SU-DHL-6 (cell line): Measurements from ENCODE around the gene PLB1.

Experiments used
- H2AFZ ChIP-seq: fragments of 200-600 bp; sonication (generic); 2 replicates; pipeline ENCODE4 v1.6.1; 2014; ENCODE audit warnings: low read depth, mild to moderate bottlenecking, moderate library complexity, mixed read lengths, antibody characterized with exemption, low read length; ENCODE audit not compliant: severe bottlenecking
- H3F3A ChIP-seq: fragments of 200-600 bp; shearing (Covaris generic); 2 replicates; pipeline ENCODE4 v1.6.0; 2016; ENCODE audit warnings: antibody characterized with exemption, mild to moderate bottlenecking; ENCODE audit not compliant: insufficient read depth
- H3K27ac ChIP-seq: fragments of 200-600 bp; sonication (generic); 2 replicates; pipeline ENCODE4 v1.5.1; 2016; ENCODE audit warnings: low read depth, mild to moderate bottlenecking, low read length, moderate library complexity, mixed read lengths
- H3K27me3 ChIP-seq: fragments of 200-600 bp; sonication (generic), shearing (Covaris generic); 2 replicates; pipeline ENCODE4 v1.6.0; 2014; ENCODE audit warnings: mild to moderate bottlenecking, low read length
- H3K36me3 ChIP-seq: fragments of 200-600 bp; sonication (generic); 2 replicates; pipeline ENCODE4 v1.6.1; 2014; ENCODE audit warnings: mild to moderate bottlenecking, low read length, mixed read lengths
- H3K4me2 ChIP-seq: fragments of 300-600, 200-600 bp; shearing (Covaris generic), sonication (generic); 2 replicates; pipeline ENCODE4 v1.6.0; 2014; ENCODE audit warnings: low read length, low read depth, mild to moderate bottlenecking; ENCODE audit not compliant: poor library complexity, severe bottlenecking
- H3K4me3 ChIP-seq: fragments of 200-600 bp; sonication (generic); 2 replicates; pipeline ENCODE4 v1.5.1; 2014; ENCODE audit warnings: antibody characterized with exemption, low read length, mild to moderate bottlenecking, mixed read lengths; ENCODE audit not compliant: insufficient read depth, poor library complexity, severe bottlenecking
- H3K79me2 ChIP-seq: fragments of 200-600 bp; sonication (generic); 2 replicates; pipeline ENCODE4 v1.6.1; 2014; ENCODE audit warnings: mild to moderate bottlenecking, low read length, moderate library complexity; ENCODE audit not compliant: insufficient read depth
- H3K9ac ChIP-seq: fragments of 200-600 bp; sonication (generic); 2 replicates; pipeline ENCODE4 v1.7.0; 2014; ENCODE audit warnings: mild to moderate bottlenecking, low read length
- H3K9me2 ChIP-seq: fragments of 200-600 bp; sonication (generic); replicated peaks from 2 replicates; pipeline ENCODE4 v1.6.1; 2014; ENCODE audit warnings: low read length; ENCODE audit not compliant: insufficient read depth
- H3K9me3 ChIP-seq: fragments of 200-600 bp; sonication (generic); 2 replicates; pipeline ENCODE4 v1.6.1; 2014; ENCODE audit warnings: low read length, mixed read lengths; ENCODE audit not compliant: insufficient read depth
- H4K20me1 ChIP-seq: fragments of 200-600 bp; sonication (generic); 2 replicates; pipeline ENCODE4 v1.6.1; 2014; ENCODE audit warnings: low read depth, mild to moderate bottlenecking, antibody characterized with exemption, low read length, moderate library complexity, mixed read lengths
- EZH2phosphoT487 ChIP-seq: fragments of 200-600 bp; sonication (generic), shearing (Covaris generic); conservative IDR thresholded peaks from 2 replicates; pipeline ENCODE4 v1.6.1; 2018; ENCODE audit warnings: mild to moderate bottlenecking, antibody characterized with exemption, low read length, moderate library complexity, mixed read lengths
- TF ChIP-seq, protein P1 (sequence below): fragments of 200-600 bp; sonication (generic); IDR thresholded peaks from one replicate; pipeline ENCODE4 v1.5.1; 2017; ENCODE audit warnings: antibody characterized with exemption, mild to moderate bottlenecking, low read length, moderate library complexity; ENCODE audit not compliant: insufficient read depth, poor library complexity, severe bottlenecking

The PLB1 gene

DNA sequence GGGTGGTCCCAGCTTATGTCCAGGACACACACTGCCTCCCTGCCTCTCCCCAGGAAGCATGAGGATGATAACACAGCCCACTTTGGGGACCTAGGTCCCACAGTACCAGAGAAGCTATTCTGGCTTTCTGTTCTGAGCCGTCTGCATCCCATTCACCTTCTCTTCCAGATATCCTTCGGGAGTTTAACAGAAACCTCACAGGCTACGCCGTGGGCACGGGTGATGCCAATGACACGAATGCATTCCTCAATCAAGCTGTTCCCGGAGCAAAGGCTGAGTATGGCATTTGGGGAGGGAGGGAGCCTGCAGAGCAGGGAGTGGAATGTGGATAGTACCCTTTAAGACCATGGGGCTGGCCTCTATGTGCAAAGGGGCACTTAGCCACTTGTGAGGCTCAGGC, 102.6 kb downstream of the PLB1 start:
- no peak overlapping the region for H2AFZ ChIP-seq

GRCh38 chr2:28600181-28600580, 104.3 kb downstream of the PLB1 start:
- Histone ChIP-seq H3F3A (no peaks in the 10 kb centered on the region), H3K9ac (no peak overlapping the region), H3K27me3 (no peaks in the 10 kb centered on the region), H3K9me2 (no peaks in the 10 kb centered on the region), H3K27ac (no peak overlapping the region), H2AFZ (no peak overlapping the region), H3K36me3 (no peaks in the 10 kb centered on the region), H4K20me1 (no peaks in the 10 kb centered on the region), H3K79me2 (no peaks in the 10 kb centered on the region), H3K9me3 (no peaks in the 10 kb centered on the region), H3K4me3 (no peak overlapping the region), H3K4me2 (no peak overlapping the region)
- no peak for TF ChIP-seq EZH2phosphoT487
- TF ChIP-seq, protein P1, sequence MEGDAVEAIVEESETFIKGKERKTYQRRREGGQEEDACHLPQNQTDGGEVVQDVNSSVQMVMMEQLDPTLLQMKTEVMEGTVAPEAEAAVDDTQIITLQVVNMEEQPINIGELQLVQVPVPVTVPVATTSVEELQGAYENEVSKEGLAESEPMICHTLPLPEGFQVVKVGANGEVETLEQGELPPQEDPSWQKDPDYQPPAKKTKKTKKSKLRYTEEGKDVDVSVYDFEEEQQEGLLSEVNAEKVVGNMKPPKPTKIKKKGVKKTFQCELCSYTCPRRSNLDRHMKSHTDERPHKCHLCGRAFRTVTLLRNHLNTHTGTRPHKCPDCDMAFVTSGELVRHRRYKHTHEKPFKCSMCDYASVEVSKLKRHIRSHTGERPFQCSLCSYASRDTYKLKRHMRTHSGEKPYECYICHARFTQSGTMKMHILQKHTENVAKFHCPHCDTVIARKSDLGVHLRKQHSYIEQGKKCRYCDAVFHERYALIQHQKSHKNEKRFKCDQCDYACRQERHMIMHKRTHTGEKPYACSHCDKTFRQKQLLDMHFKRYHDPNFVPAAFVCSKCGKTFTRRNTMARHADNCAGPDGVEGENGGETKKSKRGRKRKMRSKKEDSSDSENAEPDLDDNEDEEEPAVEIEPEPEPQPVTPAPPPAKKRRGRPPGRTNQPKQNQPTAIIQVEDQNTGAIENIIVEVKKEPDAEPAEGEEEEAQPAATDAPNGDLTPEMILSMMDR = no peak

More for the DNA sequence above, 102.6 kb downstream of the PLB1 start:
- H4K20me1 ChIP-seq = no peaks in the 10 kb centered on the region
- H3K9me3 ChIP-seq = no peaks in the 10 kb centered on the region
- no peak overlapping the region for H3K4me2 ChIP-seq
- no peak overlapping the region for H3K27ac ChIP-seq
- TF ChIP-seq EZH2phosphoT487 = no peak
- TF ChIP-seq, protein P1 = no peak
- no peaks in the 10 kb centered on the region for H3F3A ChIP-seq
- no peaks in the 10 kb centered on the region for H3K27me3 ChIP-seq
- H3K79me2 ChIP-seq = no peaks in the 10 kb centered on the region
- H3K4me3 ChIP-seq = no peak overlapping the region
- no peak overlapping the region for H3K9ac ChIP-seq
- H3K9me2 ChIP-seq = no peaks in the 10 kb centered on the region
- no peaks in the 10 kb centered on the region for H3K36me3 ChIP-seq

DNA sequence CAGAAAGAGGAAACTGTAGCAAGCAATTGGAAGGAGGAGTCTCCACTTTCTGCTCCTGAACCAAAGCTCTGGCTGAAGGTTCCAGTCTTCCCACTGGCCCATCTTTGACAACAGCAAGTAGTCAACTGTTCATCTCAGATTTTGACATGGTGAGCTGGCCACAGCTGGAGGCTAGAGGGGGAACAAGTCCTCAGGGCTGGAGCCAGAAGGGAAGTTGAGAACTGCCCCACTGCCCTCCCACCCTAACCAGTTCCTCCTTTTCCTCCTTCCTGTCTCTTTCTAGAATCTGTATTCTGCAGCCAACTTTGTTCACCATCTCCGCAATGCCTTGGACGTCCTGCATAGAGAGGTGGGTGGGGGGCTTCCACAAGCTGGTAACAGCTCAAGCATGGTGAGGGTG, 105.8 kb downstream of the PLB1 start:
- no peaks in the 10 kb centered on the region for H3K27me3 ChIP-seq
- no peaks in the 10 kb centered on the region for H3K79me2 ChIP-seq
- no peak overlapping the region for H3K4me2 ChIP-seq
- H4K20me1 ChIP-seq = no peaks in the 10 kb centered on the region
- H3K9ac ChIP-seq = no peak overlapping the region
- TF ChIP-seq EZH2phosphoT487 = no peak
- TF ChIP-seq, protein P1 = no peak
- H3F3A ChIP-seq = no peaks in the 10 kb centered on the region
- no peak overlapping the region for H3K4me3 ChIP-seq
- no peak overlapping the region for H2AFZ ChIP-seq
- H3K27ac ChIP-seq = no peak overlapping the region
- H3K36me3 ChIP-seq = no peaks in the 10 kb centered on the region
- H3K9me2 ChIP-seq = no peaks in the 10 kb centered on the region
- no peaks in the 10 kb centered on the region for H3K9me3 ChIP-seq
